ENCODE data around the gene PWWP2B. TPM values are rescaled to one million over a fixed set of nuclear protein-coding genes. Genes with fewer than 3 reads are reported as not detected.

PWWP2B gene
- total and polyA plus RNA-seq, 2 of the 4 experiments (the other 2 are of a cell fraction) = 1.7 to 2.2 TPM

DNA sequence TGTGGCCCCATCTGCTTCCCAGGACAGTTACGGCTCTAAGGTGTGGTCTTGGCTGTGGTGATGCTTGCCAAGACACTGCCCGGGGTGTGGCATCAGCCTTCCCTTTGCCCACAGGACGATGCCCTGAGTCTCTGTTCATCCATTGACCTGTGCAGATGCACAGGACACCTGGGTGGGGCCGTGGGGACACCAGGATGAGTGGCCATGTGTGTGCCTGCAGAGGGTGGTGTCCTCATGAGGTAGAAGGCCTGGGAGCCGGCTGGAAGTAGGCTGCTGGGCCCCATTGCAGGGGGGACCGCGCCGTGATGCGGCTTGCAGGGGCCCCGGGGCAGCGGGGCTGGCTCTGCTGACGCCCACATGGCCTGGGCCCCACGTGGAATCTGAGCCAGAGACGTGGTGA lies 22.4 kb upstream of the PWWP2B start:
- H2AFZ ChIP-seq (replicated peaks; ENCODE audit: low read length, poor library complexity) = no peak overlapping the region
- H3K4me2 ChIP-seq (ENCODE audit: low read depth, low read length) = no peak overlapping the region
- no peak overlapping the region for H3K23ac ChIP-seq (ENCODE audit: low read depth, low read length)
- H3K4me1 ChIP-seq (ENCODE audit: control insufficient read depth, insufficient read depth, low read length) = no peaks in the 10 kb centered on the region
- no peak for ATAC-seq (ENCODE audit: low read depth)
- no peak overlapping the region for H2BK120ac ChIP-seq (ENCODE audit: low read depth, low read length)
- H2BK5ac ChIP-seq (ENCODE audit: low read depth, low read length, poor library complexity, severe bottlenecking) = no peak overlapping the region
- no peak overlapping the region for H3K56ac ChIP-seq (ENCODE audit: extremely low read depth, insufficient read depth, low read length)
- WGBS, 2 experiments (ENCODE audit: extremely low coverage in 2 of 2, insufficient read length in 1 of 2) = 85% methylated on average over 9 of the region's 14 CpGs; no CpG with 5 or more reads in 1 of the 2 experiments
- no peak overlapping the region for H3K14ac ChIP-seq (replicated peaks; ENCODE audit: low read depth, low read length)
- H3K4me3 ChIP-seq (ENCODE audit: insufficient read depth, low read depth, low read length) = no peak overlapping the region
- H3K36me3 ChIP-seq (ENCODE audit: control insufficient read depth, insufficient read depth, low read length) = no peaks in the 10 kb centered on the region
- H3K27ac ChIP-seq (ENCODE audit: insufficient read depth, low read length) = no peak overlapping the region
- H2AK5ac ChIP-seq (ENCODE audit: low read depth, low read length) = no peak overlapping the region
- H4K91ac ChIP-seq (ENCODE audit: insufficient read depth, low read depth, low read length) = no peak overlapping the region
- 0 out of 2 replicates have a peak, but pooled peaks cover under 1% of the 10 kb centered on the region for H3K9me1 ChIP-seq (ENCODE audit: insufficient read depth, low read length)
- intact Hi-C loops (cut with micrococcal nuclease) = no loop called here
- TF ChIP-seq MAFK (IDR thresholded peaks at IDR 0.05; ENCODE audit: low read depth, low read length) = no peak
- TF ChIP-seq RCOR1 (IDR thresholded peaks at IDR 0.05; ENCODE audit: insufficient replicate concordance, low read length) = no peak
- no peak for TF ChIP-seq RAD21 (IDR thresholded peaks at IDR 0.05; ENCODE audit: low read length)
- no peak for TF ChIP-seq RFX5 (IDR thresholded peaks at IDR 0.05; ENCODE audit: low read depth, low read length)
- no peak for TF ChIP-seq MAZ (IDR thresholded peaks at IDR 0.05; ENCODE audit: borderline replicate concordance, low read depth, low read length)
- TF ChIP-seq FOS (IDR thresholded peaks at IDR 0.05; ENCODE audit: low read depth, low read length) = no peak
- TF ChIP-seq SMC3 (IDR thresholded peaks at IDR 0.05; ENCODE audit: low read depth, low read length) = no peak
- no peak for TF ChIP-seq MXI1 (IDR thresholded peaks at IDR 0.05; ENCODE audit: borderline replicate concordance, low read depth, low read length)
- no peak for TF ChIP-seq BHLHE40 (IDR thresholded peaks at IDR 0.05; ENCODE audit: low read depth, low read length)
- TF ChIP-seq, protein P1, sequence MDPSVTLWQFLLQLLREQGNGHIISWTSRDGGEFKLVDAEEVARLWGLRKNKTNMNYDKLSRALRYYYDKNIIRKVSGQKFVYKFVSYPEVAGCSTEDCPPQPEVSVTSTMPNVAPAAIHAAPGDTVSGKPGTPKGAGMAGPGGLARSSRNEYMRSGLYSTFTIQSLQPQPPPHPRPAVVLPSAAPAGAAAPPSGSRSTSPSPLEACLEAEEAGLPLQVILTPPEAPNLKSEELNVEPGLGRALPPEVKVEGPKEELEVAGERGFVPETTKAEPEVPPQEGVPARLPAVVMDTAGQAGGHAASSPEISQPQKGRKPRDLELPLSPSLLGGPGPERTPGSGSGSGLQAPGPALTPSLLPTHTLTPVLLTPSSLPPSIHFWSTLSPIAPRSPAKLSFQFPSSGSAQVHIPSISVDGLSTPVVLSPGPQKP (IDR thresholded peaks at IDR 0.05; ENCODE audit: borderline replicate concordance, low read depth, low read length) = no peak
- TF ChIP-seq, protein P2, sequence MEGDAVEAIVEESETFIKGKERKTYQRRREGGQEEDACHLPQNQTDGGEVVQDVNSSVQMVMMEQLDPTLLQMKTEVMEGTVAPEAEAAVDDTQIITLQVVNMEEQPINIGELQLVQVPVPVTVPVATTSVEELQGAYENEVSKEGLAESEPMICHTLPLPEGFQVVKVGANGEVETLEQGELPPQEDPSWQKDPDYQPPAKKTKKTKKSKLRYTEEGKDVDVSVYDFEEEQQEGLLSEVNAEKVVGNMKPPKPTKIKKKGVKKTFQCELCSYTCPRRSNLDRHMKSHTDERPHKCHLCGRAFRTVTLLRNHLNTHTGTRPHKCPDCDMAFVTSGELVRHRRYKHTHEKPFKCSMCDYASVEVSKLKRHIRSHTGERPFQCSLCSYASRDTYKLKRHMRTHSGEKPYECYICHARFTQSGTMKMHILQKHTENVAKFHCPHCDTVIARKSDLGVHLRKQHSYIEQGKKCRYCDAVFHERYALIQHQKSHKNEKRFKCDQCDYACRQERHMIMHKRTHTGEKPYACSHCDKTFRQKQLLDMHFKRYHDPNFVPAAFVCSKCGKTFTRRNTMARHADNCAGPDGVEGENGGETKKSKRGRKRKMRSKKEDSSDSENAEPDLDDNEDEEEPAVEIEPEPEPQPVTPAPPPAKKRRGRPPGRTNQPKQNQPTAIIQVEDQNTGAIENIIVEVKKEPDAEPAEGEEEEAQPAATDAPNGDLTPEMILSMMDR (conservative IDR thresholded peaks at IDR 0.05; ENCODE audit: low read depth, low read length) = no peak
- no peak for TF ChIP-seq NFE2L2 (IDR thresholded peaks at IDR 0.05; ENCODE audit: low read depth, low read length)
- TF ChIP-seq CEBPB (IDR thresholded peaks at IDR 0.05; ENCODE audit: low read depth, low read length) = no peak
- no peak for TF ChIP-seq CHD1 (IDR thresholded peaks at IDR 0.05; ENCODE audit: low read depth, low read length)
- TF ChIP-seq, protein P3, sequence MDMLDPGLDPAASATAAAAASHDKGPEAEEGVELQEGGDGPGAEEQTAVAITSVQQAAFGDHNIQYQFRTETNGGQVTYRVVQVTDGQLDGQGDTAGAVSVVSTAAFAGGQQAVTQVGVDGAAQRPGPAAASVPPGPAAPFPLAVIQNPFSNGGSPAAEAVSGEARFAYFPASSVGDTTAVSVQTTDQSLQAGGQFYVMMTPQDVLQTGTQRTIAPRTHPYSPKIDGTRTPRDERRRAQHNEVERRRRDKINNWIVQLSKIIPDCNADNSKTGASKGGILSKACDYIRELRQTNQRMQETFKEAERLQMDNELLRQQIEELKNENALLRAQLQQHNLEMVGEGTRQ (IDR thresholded peaks at IDR 0.05; ENCODE audit: low read depth, low read length) = no peak
- no peak for TF ChIP-seq POLR2A (IDR thresholded peaks at IDR 0.05; ENCODE audit: low read depth, low read length)
- no peak overlapping the region for H2AK9ac ChIP-seq (replicated peaks; ENCODE audit: low read depth, low read length, poor library complexity)
- CTCF ChIA-PET = no interaction called here
- no peak overlapping the region for H3K18ac ChIP-seq (ENCODE audit: low read depth, low read length)
- no peak overlapping the region for H3K4ac ChIP-seq (ENCODE audit: low read depth, low read length)
- no peaks in the 10 kb centered on the region for H3K79me1 ChIP-seq (ENCODE audit: low read depth in 1 of 2, low read length in 2 of 2)
- H3K27me3 ChIP-seq (ENCODE audit: control insufficient read depth, insufficient read depth, low read length) = no peaks in the 10 kb centered on the region
- H3K9ac ChIP-seq (ENCODE audit: low read depth, low read length) = no peak overlapping the region
- H2BK20ac ChIP-seq (ENCODE audit: low read depth, low read length) = no peak overlapping the region
- H4K5ac ChIP-seq (ENCODE audit: low read depth, low read length) = no peak overlapping the region
- H2BK15ac ChIP-seq (ENCODE audit: low read depth, low read length) = no peak overlapping the region
- no peak for DNase-seq
- POLR2A ChIA-PET (ENCODE audit: unreplicated experiment) = no interaction called here
- dilution Hi-C loops (cut with HindIII; ENCODE audit: low sequenced_read_pairs, unreplicated experiment) = no loop called here
- H3K9me3 ChIP-seq (ENCODE audit: control insufficient read depth, insufficient read depth, low read length) = no peaks in the 10 kb centered on the region
- in situ Hi-C loops (cut with MboI; ENCODE audit: low sequenced_read_pairs) = no loop called here
- BruUV-seq (replicated peaks) = no TSS peak
- H4K8ac ChIP-seq (ENCODE audit: low read depth in 2 of 2, low read length in 2 of 2) = no peak overlapping the region
- no peaks in the 10 kb centered on the region for H4K20me1 ChIP-seq (ENCODE audit: insufficient read depth, low read length)

Data from IMR-90 (cell line).